ENCODE data around the gene CIDEA.
"Not testable (repeated sequence)": the region's sequence is repeated elsewhere in the genome, so short reads cannot be mapped to it uniquely, and the experiment has no call there.

Gene CIDEA, protein sequence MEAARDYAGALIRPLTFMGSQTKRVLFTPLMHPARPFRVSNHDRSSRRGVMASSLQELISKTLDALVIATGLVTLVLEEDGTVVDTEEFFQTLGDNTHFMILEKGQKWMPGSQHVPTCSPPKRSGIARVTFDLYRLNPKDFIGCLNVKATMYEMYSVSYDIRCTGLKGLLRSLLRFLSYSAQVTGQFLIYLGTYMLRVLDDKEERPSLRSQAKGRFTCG

DNA sequence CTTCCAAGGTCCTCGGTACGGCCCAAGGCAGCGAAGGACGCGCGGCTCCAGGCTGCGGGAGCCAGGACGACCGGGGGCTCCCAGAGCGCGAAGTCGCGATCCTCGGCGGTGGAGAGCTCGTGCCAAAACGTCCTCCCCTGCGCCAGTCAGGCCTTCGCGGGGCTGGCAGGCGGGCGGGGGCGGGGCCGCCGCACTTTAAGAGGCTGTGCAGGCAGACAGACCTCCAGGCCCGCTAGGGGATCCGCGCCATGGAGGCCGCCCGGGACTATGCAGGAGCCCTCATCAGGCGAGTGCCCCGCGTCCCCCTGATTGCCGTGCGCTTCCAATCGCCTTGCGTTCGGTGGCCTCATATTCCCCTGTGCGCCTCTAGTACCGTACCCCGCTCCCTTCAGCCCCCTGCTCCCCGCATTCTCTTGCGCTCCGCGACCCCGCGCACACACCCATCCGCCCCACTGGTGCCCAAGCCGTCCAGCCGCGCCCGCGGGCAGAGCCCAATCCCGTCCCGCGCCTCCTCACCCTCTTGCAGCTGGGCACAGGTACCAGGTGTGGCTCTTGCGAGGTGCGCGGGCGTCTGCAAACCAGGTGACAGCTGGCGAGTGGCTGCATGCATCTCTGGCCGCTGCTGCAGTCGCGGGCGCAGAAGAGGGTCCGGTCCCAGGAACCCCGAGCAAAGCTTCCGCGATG, at the start of gene CIDEA:
CIDEA (plus strand) TSS at position 226 of the 684 bp plus-strand sequence; CDS start at position 249, 23 bp downstream.
- TF ChIP-seq, protein P1, sequence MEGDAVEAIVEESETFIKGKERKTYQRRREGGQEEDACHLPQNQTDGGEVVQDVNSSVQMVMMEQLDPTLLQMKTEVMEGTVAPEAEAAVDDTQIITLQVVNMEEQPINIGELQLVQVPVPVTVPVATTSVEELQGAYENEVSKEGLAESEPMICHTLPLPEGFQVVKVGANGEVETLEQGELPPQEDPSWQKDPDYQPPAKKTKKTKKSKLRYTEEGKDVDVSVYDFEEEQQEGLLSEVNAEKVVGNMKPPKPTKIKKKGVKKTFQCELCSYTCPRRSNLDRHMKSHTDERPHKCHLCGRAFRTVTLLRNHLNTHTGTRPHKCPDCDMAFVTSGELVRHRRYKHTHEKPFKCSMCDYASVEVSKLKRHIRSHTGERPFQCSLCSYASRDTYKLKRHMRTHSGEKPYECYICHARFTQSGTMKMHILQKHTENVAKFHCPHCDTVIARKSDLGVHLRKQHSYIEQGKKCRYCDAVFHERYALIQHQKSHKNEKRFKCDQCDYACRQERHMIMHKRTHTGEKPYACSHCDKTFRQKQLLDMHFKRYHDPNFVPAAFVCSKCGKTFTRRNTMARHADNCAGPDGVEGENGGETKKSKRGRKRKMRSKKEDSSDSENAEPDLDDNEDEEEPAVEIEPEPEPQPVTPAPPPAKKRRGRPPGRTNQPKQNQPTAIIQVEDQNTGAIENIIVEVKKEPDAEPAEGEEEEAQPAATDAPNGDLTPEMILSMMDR (IDR thresholded peaks at IDR 0.05; ENCODE audit: insufficient read depth, low read length, poor library complexity, severe bottlenecking) = no peak
- Histone ChIP-seq H3K4me3 (replicated peaks; ENCODE audit: low read depth, low read length) (no peak within 1 kb of the TSS), H3K36me3 (ENCODE audit: control insufficient read depth, insufficient read depth, low read length) (no peaks in the 10 kb centered on the region), H3K27me3 (replicated peaks; ENCODE audit: control insufficient read depth, insufficient read depth, low read length) (peaks cover under 1% of the 10 kb centered on the region)
- DNase-seq (ENCODE audit: extremely low read depth, insufficient read length) = no peak

DNA sequence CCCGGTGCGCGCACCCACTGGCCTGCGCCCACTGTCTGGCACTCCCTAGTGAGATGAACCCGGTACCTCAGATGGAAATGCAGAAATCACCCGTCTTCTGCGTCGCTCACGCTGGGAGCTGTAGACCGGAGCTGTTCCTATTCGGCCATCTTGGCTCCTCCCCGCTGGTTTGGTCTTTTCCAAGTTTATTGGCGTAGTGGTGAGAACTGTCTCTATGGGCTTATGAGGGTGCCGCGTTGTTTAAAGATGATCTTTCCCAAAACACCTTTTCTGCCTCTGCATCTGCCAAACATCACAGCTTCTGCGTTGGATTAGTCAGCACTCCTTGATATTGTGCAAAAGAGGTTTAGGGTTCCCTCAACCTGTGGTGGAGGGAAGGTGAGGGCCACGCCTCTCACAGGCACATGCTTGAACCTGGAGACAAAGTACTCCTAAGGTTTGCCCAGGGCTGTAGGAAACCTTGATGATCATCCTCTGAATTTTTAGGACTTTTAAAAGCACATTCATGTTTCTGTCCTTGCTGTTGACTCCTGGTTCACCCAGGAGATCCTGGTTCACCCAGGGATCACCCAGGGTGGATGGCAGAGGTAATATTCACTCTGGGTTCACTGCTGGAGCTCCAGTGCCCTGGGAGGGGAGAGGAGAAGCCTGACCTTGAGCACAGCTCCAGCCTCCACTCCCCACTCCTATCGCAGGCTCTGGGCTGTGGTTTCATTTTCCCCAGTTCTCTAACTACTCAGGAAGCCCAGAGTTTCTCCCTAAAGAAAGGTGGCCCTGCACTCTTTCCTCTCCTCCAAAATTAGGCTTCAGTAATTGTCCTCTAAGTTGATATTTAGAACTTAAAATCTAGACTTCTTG, 45.6 kb upstream of the CIDEA start:
- H3K27me3 ChIP-seq (replicated peaks; ENCODE audit: control insufficient read depth, insufficient read depth, low read length); DNase-seq (ENCODE audit: extremely low read depth, insufficient read length); H3K36me3 ChIP-seq (ENCODE audit: control insufficient read depth, insufficient read depth, low read length); H3K4me3 ChIP-seq (replicated peaks; ENCODE audit: low read depth, low read length): not testable (repeated sequence)

DNA sequence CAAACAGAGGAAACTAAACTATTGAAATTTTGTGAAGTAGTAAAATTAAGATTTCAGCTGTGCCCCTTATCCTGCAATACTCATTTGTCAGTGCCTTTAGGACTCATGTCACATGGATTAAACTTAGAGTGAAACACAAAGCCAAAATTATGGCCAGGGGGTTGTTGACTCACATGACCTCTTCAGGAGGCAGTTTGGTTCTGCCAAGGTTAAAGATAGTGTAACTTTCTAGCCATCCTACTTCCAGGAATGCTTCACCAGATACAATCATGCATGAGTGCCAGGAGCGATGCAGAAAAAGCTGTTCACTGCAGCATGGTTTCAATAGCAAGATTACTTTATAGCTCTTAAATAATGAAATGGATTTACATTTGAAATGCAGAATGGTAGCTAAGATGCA, 41.9 kb upstream of the CIDEA start:
- H3K36me3 ChIP-seq (ENCODE audit: control insufficient read depth, insufficient read depth, low read length); H3K27me3 ChIP-seq (replicated peaks; ENCODE audit: control insufficient read depth, insufficient read depth, low read length); H3K4me3 ChIP-seq (replicated peaks; ENCODE audit: low read depth, low read length); DNase-seq (ENCODE audit: extremely low read depth, insufficient read length): not testable (repeated sequence)

DNA sequence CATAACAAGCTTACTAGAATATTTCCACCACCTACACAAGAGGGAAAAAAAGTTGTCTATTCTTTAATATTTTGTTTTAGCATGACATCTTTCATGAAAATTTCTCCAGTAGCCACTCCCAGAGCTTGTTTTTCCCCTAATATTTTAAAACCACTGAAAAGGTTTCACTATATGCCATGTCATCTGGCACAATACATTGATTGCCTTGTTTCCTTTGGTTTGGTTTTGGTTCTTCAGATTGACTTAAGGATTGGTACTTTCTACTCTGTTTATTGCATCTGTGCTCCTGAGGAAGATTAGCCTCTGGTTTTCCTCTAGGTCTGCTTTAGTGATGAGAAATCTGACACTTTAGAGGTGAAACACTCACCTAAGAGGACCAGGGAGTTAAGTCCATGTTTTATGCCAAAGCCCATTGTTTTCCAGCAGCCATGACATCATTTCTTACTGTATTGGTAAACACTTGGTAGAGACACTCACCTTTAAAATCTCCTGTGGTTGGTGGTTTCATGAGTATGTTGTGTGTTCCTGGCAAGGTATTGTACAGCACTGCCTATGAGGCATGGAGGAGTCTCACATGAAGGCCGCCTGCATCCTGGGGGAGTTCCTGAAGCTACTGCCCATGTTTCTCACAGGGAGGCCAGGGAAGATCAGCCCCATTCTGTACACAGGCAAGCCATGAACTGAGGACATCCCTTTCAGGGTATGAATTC, 39.7 kb upstream of the CIDEA start:
- not testable (repeated sequence) for DNase-seq (ENCODE audit: extremely low read depth, insufficient read length); H3K4me3 ChIP-seq (replicated peaks; ENCODE audit: low read depth, low read length); H3K36me3 ChIP-seq (ENCODE audit: control insufficient read depth, insufficient read depth, low read length); H3K27me3 ChIP-seq (replicated peaks; ENCODE audit: control insufficient read depth, insufficient read depth, low read length)

DNA sequence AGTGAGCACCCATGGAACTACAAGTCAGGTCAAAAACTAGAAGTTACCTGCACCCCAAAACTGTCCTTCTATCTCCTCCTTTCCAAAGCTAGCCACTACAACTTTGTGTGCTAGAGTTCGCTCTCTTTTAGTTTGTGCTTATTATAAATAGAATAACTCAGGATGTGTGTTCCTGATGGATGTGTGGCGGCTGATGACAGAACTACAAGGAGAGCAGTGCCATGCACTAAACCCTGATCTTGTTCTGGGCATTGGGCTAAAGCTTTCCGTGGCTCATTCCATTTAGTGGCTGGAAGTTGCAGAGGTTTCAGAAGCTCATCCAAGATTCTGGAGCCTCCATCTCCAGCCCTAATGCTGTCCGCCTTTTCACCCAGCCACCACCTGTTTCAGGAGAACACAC, 37.7 kb upstream of the CIDEA start:
- not testable (repeated sequence) for DNase-seq (ENCODE audit: extremely low read depth, insufficient read length); H3K36me3 ChIP-seq (ENCODE audit: control insufficient read depth, insufficient read depth, low read length); H3K27me3 ChIP-seq (replicated peaks; ENCODE audit: control insufficient read depth, insufficient read depth, low read length); H3K4me3 ChIP-seq (replicated peaks; ENCODE audit: low read depth, low read length)

DNA sequence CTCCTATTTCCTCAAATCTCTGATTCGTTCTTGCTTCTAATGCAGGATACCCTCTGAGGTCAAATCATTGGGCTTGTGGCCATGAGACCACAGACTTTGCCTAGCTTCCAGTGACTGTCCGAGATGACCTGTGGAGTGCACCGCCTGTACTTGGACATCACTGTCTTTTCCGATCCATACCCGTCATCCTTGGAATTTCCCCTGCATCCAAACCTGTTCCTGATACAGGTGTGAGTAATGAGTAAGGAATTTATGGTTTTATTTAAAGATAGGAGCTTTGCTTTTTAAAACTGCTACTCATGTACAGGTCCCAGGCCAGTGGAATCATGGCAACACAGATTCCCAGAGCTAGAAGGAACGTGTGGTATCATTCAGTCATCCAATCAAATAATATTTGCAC, 35.6 kb upstream of the CIDEA start:
- H3K36me3 ChIP-seq (ENCODE audit: control insufficient read depth, insufficient read depth, low read length); H3K27me3 ChIP-seq (replicated peaks; ENCODE audit: control insufficient read depth, insufficient read depth, low read length); H3K4me3 ChIP-seq (replicated peaks; ENCODE audit: low read depth, low read length); DNase-seq (ENCODE audit: extremely low read depth, insufficient read length): not testable (repeated sequence)

DNA sequence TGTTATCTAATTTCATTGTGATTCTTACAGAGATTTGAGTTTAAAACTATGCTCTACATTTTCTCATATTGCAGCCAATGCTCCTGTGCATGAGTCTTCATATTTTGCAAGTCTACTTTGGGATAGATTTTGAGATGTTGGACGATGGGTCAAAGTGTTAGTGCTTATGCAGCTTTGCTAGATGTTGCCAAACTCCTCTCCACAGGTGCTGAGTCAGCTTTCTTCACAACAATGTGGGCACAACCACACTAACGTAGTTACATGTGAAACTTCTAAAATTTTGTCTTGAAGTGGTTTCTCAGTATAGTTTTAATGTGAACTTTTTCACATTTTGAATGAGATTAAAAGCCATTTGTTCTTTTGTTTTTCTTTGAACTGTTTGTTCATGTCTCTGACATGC, 32.1 kb upstream of the CIDEA start:
- not testable (repeated sequence) for H3K36me3 ChIP-seq (ENCODE audit: control insufficient read depth, insufficient read depth, low read length); H3K4me3 ChIP-seq (replicated peaks; ENCODE audit: low read depth, low read length); DNase-seq (ENCODE audit: extremely low read depth, insufficient read length); H3K27me3 ChIP-seq (replicated peaks; ENCODE audit: control insufficient read depth, insufficient read depth, low read length)

DNA sequence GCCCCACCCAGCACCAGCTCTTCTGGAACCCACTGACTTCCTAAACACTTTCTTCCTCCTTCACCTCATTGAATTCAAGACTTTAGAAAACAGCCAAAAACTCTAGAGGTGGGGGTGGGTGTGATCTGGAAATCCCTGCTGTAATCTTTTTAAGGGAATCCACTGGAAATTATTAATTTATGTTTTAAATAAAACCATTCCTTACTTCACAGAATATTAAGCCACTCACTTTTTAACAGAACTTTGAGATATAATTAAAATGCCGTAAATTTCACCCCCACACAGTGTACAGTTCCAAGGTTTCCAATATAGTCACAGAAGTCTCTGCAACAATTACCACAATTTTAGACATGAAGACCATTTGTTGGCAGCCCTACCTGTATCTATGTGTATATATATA, 30.8 kb upstream of the CIDEA start:
- not testable (repeated sequence) for H3K27me3 ChIP-seq (replicated peaks; ENCODE audit: control insufficient read depth, insufficient read depth, low read length); H3K4me3 ChIP-seq (replicated peaks; ENCODE audit: low read depth, low read length); DNase-seq (ENCODE audit: extremely low read depth, insufficient read length); H3K36me3 ChIP-seq (ENCODE audit: control insufficient read depth, insufficient read depth, low read length)

DNA sequence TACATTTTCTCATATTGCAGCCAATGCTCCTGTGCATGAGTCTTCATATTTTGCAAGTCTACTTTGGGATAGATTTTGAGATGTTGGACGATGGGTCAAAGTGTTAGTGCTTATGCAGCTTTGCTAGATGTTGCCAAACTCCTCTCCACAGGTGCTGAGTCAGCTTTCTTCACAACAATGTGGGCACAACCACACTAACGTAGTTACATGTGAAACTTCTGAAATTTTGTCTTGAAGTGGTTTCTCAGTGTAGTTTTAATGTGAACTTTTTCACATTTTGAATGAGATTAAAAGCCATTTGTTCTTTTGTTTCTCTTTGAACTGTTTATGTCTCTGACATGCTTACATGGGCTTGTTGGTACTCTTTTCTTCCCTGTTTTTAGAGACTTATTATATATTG, 27.4 kb upstream of the CIDEA start:
- not testable (repeated sequence) for H3K36me3 ChIP-seq (ENCODE audit: control insufficient read depth, insufficient read depth, low read length); H3K27me3 ChIP-seq (replicated peaks; ENCODE audit: control insufficient read depth, insufficient read depth, low read length); H3K4me3 ChIP-seq (replicated peaks; ENCODE audit: low read depth, low read length); DNase-seq (ENCODE audit: extremely low read depth, insufficient read length)

DNA sequence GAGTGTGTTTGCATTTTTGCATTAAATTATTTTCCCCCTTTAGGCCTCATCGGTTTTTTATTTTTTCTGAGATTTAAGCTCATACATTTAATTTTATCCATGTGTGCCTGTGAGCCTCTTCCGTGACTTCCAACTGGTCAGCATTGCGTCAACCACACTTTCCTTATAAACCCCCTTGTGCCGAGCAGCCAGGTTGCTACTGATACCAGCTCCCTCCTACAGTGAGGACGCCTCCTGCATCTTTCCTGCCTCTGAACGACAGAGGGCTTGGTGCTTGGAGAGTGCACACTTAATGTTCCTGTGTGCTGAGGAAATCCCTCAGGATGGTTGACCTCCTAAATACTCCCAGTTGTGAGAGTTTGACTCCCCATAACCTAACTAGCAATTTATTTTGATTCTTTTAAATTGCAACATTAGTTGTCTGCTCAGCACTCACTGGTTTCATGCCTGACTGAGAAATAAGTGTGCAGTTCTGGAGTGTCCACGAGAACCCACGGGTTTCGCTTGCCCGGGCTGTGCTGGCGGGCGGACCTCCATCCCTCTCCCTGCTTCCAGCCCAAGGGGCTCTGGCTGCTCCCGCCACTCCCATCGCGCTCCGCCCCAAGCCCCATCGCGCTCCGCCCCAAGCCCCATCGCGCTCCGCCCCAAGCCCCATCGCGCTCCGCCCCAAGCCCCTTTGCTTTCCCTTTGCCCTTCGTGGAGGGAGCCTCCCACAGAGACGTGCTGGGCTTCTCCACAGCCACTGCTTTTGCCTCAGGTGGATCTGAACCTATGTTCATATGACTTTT, 26.6 kb upstream of the CIDEA start:
- not testable (repeated sequence) for DNase-seq (ENCODE audit: extremely low read depth, insufficient read length); H3K36me3 ChIP-seq (ENCODE audit: control insufficient read depth, insufficient read depth, low read length); H3K4me3 ChIP-seq (replicated peaks; ENCODE audit: low read depth, low read length); H3K27me3 ChIP-seq (replicated peaks; ENCODE audit: control insufficient read depth, insufficient read depth, low read length)

DNA sequence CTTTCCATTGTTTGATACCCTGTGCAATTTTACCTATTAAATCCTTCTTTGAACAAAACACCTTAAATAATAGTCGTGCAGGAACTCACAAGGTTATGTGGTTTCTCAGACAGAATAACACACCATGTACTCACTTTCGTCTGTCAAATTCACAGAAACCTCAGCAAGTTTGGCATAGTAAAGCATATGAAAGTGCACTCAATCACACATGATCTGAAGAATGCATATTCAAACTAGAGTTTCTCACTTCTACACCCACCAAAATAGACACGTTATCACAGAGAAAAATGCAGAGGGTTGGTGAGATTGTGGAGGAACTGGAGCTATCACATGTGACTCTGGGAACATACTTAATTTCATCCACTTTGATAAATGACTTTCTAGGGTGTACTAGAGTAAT, 25.9 kb upstream of the CIDEA start:
- H3K36me3 ChIP-seq (ENCODE audit: control insufficient read depth, insufficient read depth, low read length); DNase-seq (ENCODE audit: extremely low read depth, insufficient read length); H3K4me3 ChIP-seq (replicated peaks; ENCODE audit: low read depth, low read length): not testable (repeated sequence)

DNA sequence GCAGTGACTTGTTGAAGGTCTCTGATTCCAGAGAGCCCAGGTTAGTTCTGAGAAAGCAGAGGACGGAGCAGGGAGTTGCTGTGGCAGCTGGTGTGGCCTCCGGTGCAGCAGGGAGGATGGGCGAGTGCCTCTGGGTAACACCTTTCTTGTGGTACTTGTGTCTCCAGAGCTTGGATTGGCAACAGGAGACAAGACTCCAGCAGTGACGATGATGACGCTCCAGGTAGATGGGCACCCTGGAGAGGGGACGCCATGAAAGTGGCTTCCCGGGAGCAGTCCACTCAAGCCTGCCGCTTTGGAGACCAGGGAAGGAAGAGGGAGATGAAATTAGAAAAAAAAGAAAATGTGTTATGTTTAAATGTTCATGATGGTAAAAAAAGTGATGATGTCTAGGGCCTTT, 23.6 kb upstream of the CIDEA start:
- DNase-seq (ENCODE audit: extremely low read depth, insufficient read length); H3K27me3 ChIP-seq (replicated peaks; ENCODE audit: control insufficient read depth, insufficient read depth, low read length); H3K4me3 ChIP-seq (replicated peaks; ENCODE audit: low read depth, low read length); H3K36me3 ChIP-seq (ENCODE audit: control insufficient read depth, insufficient read depth, low read length): not testable (repeated sequence)

More for the DNA sequence above, 25.9 kb upstream of the CIDEA start:
- not testable (repeated sequence) for H3K27me3 ChIP-seq (replicated peaks; ENCODE audit: control insufficient read depth, insufficient read depth, low read length)
